Endodermal cell (in vitro differentiated cells): Measurements from ENCODE around the gene MPST. TPM values are rescaled to one million over a fixed set of nuclear protein-coding genes. Genes with fewer than 3 reads are reported as not detected.

Experiments used
- DNase-seq: peaks from one replicate; pipeline ENCODE4 v3.0.0-alpha.2; 2017
- H3K27ac ChIP-seq: 2 replicates; pipeline ENCODE4 v1.5.1; 2013; ENCODE audit warnings: mild to moderate bottlenecking, low read depth, low read length, moderate library complexity
- H3K27me3 ChIP-seq: 2 replicates; pipeline ENCODE4 v1.6.1; 2013; ENCODE audit warnings: mild to moderate bottlenecking, low read length, moderate library complexity; ENCODE audit not compliant: insufficient read depth, control insufficient read depth, poor library complexity, severe bottlenecking
- H3K36me3 ChIP-seq: 2 replicates; pipeline ENCODE4 v1.7.0; 2013; ENCODE audit warnings: mild to moderate bottlenecking, low read length, moderate library complexity; ENCODE audit not compliant: control insufficient read depth, insufficient read depth
- H3K4me1 ChIP-seq: one replicate; pipeline ENCODE4 v1.7.0; 2013; ENCODE audit warnings: low read length; ENCODE audit not compliant: control insufficient read depth, insufficient read depth
- H3K4me3 ChIP-seq: 2 replicates; pipeline ENCODE4 v1.5.1; 2013; ENCODE audit warnings: mild to moderate bottlenecking, low read length, moderate library complexity
- H3K9ac ChIP-seq: 2 replicates; pipeline ENCODE4 v1.6.1; 2013; ENCODE audit warnings: mild to moderate bottlenecking, low read length, moderate library complexity; ENCODE audit not compliant: poor library complexity, severe bottlenecking; ENCODE audit errors: extremely low read depth
- H3K9me3 ChIP-seq: 2 replicates; pipeline ENCODE4 v1.6.1; 2013; ENCODE audit warnings: mild to moderate bottlenecking, low read length, moderate library complexity; ENCODE audit not compliant: control insufficient read depth
- H3K27ac Mint-ChIP-seq: 2 replicates; pipeline ENCODE4 v1.8.0; 2020; ENCODE audit warnings: mixed read lengths
- H3K27me3 Mint-ChIP-seq: 2 replicates; pipeline ENCODE4 v1.8.0; 2021; ENCODE audit warnings: mild to moderate bottlenecking, mixed read lengths; ENCODE audit not compliant: insufficient read depth
- H3K36me3 Mint-ChIP-seq: 2 replicates; pipeline ENCODE4 v1.8.0; 2020; ENCODE audit warnings: low read depth, mixed read lengths
- H3K4me1 Mint-ChIP-seq: 2 replicates; pipeline ENCODE4 v1.8.0; 2020; ENCODE audit warnings: mixed read lengths
- H3K4me3 Mint-ChIP-seq: 2 replicates; pipeline ENCODE4 v1.8.0; 2020; ENCODE audit warnings: mild to moderate bottlenecking, moderate library complexity, mixed read lengths
- H3K9me3 Mint-ChIP-seq: 2 replicates; pipeline ENCODE4 v1.8.0; 2020; ENCODE audit warnings: mild to moderate bottlenecking, mixed read lengths
- WGBS, 2 experiments: methylation state at CpG; one replicate each; pipeline versions ENCODE4 v1.1.5 to v1.1.7; 2013; ENCODE audit warnings: missing lambda C conversion rate in 2 of 2, mixed read lengths in 1 of 2; ENCODE audit not compliant: insufficient coverage in 1 of 2, insufficient read length in 1 of 2; 5-methylcytosine and 5-hydroxymethylcytosine counted together
- total RNA-seq, 2 donors: library from RNA; stranded (reverse); fragmentation: NEBNext Ultra II Directional in 1 of 2; extraction: Animal tissue kit (Norgen Biotek cat#: 25700) in 1 of 2; gene quantifications; 2 replicates in 1 of 2; 3 replicates in 1 of 2; pipeline ENCODE4 v1.2.1, GENCODE V29; 2021
- TF ChIP-seq, protein P1 (sequence below): fragments of 200-600 bp; sonication (generic); conservative IDR thresholded peaks from 2 replicates; pipeline ENCODE4 v1.5.0; 2021; ENCODE audit warnings: antibody characterized with exemption, mild to moderate bottlenecking

MPST gene
- total RNA-seq, 2 donors from 2014 or later = 71.7 to 74.6 TPM

GRCh38 chr22:37010976-37011375, 8.6 kb upstream of the MPST start:
- Histone ChIP-seq H3K9me3 (no peaks in the 10 kb centered on the region), H3K4me3 (no peak overlapping the region), H3K9ac (no peak overlapping the region), H3K27ac (no peak overlapping the region), H3K36me3 (no peaks in the 10 kb centered on the region), H3K4me1 (no peaks in the 10 kb centered on the region), H3K27me3 (peaks cover 14% of the 10 kb centered on the region)
- 87 to 90% methylated on average over 14 to 20 of the region's 20 CpGs for WGBS, 2 experiments
- Mint-ChIP-seq H3K27ac (no peak overlapping the region), H3K9me3 (no peaks in the 10 kb centered on the region), H3K36me3 (no peaks in the 10 kb centered on the region), H3K4me1 (peaks cover 8% of the 10 kb centered on the region), H3K27me3 (peaks cover 32% of the 10 kb centered on the region), H3K4me3 (no peak overlapping the region)
- no peak for DNase-seq
- TF ChIP-seq, protein P1, sequence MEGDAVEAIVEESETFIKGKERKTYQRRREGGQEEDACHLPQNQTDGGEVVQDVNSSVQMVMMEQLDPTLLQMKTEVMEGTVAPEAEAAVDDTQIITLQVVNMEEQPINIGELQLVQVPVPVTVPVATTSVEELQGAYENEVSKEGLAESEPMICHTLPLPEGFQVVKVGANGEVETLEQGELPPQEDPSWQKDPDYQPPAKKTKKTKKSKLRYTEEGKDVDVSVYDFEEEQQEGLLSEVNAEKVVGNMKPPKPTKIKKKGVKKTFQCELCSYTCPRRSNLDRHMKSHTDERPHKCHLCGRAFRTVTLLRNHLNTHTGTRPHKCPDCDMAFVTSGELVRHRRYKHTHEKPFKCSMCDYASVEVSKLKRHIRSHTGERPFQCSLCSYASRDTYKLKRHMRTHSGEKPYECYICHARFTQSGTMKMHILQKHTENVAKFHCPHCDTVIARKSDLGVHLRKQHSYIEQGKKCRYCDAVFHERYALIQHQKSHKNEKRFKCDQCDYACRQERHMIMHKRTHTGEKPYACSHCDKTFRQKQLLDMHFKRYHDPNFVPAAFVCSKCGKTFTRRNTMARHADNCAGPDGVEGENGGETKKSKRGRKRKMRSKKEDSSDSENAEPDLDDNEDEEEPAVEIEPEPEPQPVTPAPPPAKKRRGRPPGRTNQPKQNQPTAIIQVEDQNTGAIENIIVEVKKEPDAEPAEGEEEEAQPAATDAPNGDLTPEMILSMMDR = no peak

DNA sequence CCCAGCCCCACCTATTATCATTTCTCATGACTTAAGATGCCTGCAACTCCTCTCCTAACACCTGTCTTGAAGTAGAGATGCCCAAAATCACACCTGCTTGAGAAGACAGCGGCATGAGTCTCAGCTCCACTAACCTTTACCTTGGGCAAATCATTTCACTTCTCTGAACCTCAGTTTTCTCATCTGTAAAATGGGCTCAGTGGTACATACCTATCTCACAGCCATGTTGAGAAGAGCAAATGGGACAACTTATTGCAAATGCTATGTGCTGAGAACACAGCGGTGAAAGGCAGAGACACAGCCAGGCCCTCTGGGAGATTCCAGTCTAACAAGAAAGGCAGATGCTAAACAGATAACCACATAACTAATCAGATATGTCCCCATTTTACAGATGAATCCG, 8.1 kb upstream of the MPST start:
- Histone ChIP-seq H3K36me3 (peaks cover 4% of the 10 kb centered on the region), H3K27ac (no peak overlapping the region), H3K4me1 (no peaks in the 10 kb centered on the region), H3K27me3 (peaks cover 12% of the 10 kb centered on the region), H3K9ac (no peak overlapping the region), H3K4me3 (no peak overlapping the region), H3K9me3 (no peaks in the 10 kb centered on the region)
- TF ChIP-seq, protein P1 = no peak
- peaks cover 27% of the 10 kb centered on the region for H3K27me3 Mint-ChIP-seq
- 94 to 100% methylated on average over 3 of the region's 3 CpGs for WGBS, 2 experiments
- H3K9me3 Mint-ChIP-seq = no peaks in the 10 kb centered on the region
- H3K4me1 Mint-ChIP-seq = peaks cover 8% of the 10 kb centered on the region
- H3K36me3 Mint-ChIP-seq = peaks cover 5% of the 10 kb centered on the region
- DNase-seq = no peak
- no peak overlapping the region for H3K4me3 Mint-ChIP-seq
- no peak overlapping the region for H3K27ac Mint-ChIP-seq

- Histone ChIP-seq H3K27ac (no peak overlapping the region), H3K36me3 (peaks cover 12% of the 10 kb centered on the region), H3K27me3 (peaks cover 3% of the 10 kb centered on the region), H3K9ac (no peak overlapping the region), H3K9me3 (no peaks in the 10 kb centered on the region), H3K4me1 (peaks cover 3% of the 10 kb centered on the region), H3K4me3 (no peak overlapping the region)
- Mint-ChIP-seq H3K4me1 (peaks cover 9% of the 10 kb centered on the region), H3K9me3 (no peaks in the 10 kb centered on the region), H3K27ac (no peak overlapping the region), H3K4me3 (no peak overlapping the region), H3K27me3 (peaks cover 19% of the 10 kb centered on the region), H3K36me3 (peaks cover 11% of the 10 kb centered on the region)
- WGBS, 2 experiments = 92 to 94% methylated on average over 5 to 9 of the region's 9 CpGs
- no peak for DNase-seq
- TF ChIP-seq, protein P1 = no peak
Observed at GRCh38 chr22:37012262-37012904, 7.2 kb upstream of the MPST start.
